Esophagus muscularis mucosa (tissue), 4 donors: ENCODE data around the gene GNA14.

ENCODE experiments used
- CTCF ChIP-seq, 3 experiments: fragments of 200-600 bp in 2 of 3; fragments of 450-650 bp in 1 of 3; sonication (generic) in 2 of 3; IDR thresholded peaks; one replicate each; pipeline ENCODE4 v1.5.1; 2017 to 2019; ENCODE audit warnings: antibody characterized with exemption in 3 of 3, mild to moderate bottlenecking in 2 of 3, moderate library complexity in 1 of 3
- EP300 ChIP-seq: sonication (generic); formaldehyde crosslinking; IDR thresholded peaks from one replicate; pipeline ENCODE4 v1.6.1; 2017; ENCODE audit warnings: antibody characterized with exemption
- POLR2A ChIP-seq: fragments of 450-650 bp; IDR thresholded peaks from one replicate; pipeline ENCODE4 v1.6.1; 2017; ENCODE audit warnings: antibody characterized with exemption, moderate library complexity, mild to moderate bottlenecking, low read depth
- POLR2AphosphoS5 ChIP-seq, 2 donors: sonication (generic); formaldehyde crosslinking; IDR thresholded peaks; one replicate each; pipeline ENCODE4 v1.6.1; 2017; ENCODE audit warnings: antibody characterized with exemption in 2 of 2

DNA sequence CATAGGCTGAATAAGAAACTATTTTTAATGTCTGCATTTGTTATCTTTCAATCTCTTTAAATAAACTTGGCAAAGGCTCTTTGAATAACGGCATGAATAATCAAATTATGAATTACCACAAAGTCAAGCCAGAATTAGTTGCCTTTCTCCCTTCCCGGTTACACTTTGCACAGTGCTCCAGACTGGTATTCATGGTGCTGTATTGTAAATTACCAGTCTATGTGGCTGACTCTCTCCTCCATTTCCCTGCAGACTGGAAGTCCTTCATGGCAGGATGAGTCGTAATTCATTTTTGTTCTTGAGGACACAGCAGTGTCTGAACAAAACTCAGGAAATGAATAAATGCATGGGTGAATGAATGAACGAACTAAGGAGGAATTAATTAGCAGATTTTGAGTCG is 142.9 kb downstream of the GNA14 start:
- TF ChIP-seq POLR2A (no peak), CTCF (IDR thresholded peaks at IDR 0.05) (no peak), POLR2AphosphoS5 (IDR thresholded peaks at IDR 0.05) (no peak), EP300 (no peak)
